IPS-NIHi11 (cell line): ENCODE measurements around the gene MRPL46.
A peak's percentile ranks its signal among the peaks of the same experiment; 100 is the strongest.
"Not testable (repeated sequence)": the region's sequence is repeated elsewhere in the genome, so short reads cannot be mapped to it uniquely, and the experiment has no call there.

Experiments
- DNase-seq: peaks from one replicate; pipeline ENCODE4 v3.0.0; 2012; ENCODE audit warnings: mixed read lengths, low spot score

MRPL46 gene

GRCh38 chr15:88477904-88478303 is 10.7 kb upstream of the MRPL46 start:
- DNase-seq: no peak

- no peak for DNase-seq
Observed at GRCh38 chr15:88477126-88477525, 9.9 kb upstream of the MRPL46 start.

- DNase-seq: peak; percentile 61
Observed at GRCh38 chr15:88476635-88477060, 9.5 kb upstream of the MRPL46 start.

GRCh38 chr15:88473661-88474293 is 6.6 kb upstream of the MRPL46 start:
- DNase-seq: not testable (repeated sequence)

GRCh38 chr15:88472225-88472624 is 5.0 kb upstream of the MRPL46 start:
- DNase-seq: no peak

- no peak for DNase-seq
Observed at GRCh38 chr15:88470625-88471372, 3.6 kb upstream of the MRPL46 start.

- no peak for DNase-seq
Observed at GRCh38 chr15:88469321-88469720, 2.1 kb upstream of the MRPL46 start.

- not testable (repeated sequence) for DNase-seq
Observed at GRCh38 chr15:88468721-88469120, 1.5 kb upstream of the MRPL46 start.

GRCh38 chr15:88467935-88468528 is 844 bp upstream of the MRPL46 start:
- peak; percentile 43 for DNase-seq

GRCh38 chr15:88465633-88466224 is 1.5 kb downstream of the MRPL46 start:
- no peak for DNase-seq

GRCh38 chr15:88463870-88464532 is 3.2 kb downstream of the MRPL46 start:
- DNase-seq: no peak

- no peak for DNase-seq
Observed at GRCh38 chr15:88456733-88457132, 10.5 kb downstream of the MRPL46 start.

GRCh38 chr15:88454867-88455810 is 12.0 kb downstream of the MRPL46 start:
- peak; percentile 82 for DNase-seq

- DNase-seq: no peak
Observed at GRCh38 chr15:88454236-88454635, 13.0 kb downstream of the MRPL46 start.

GRCh38 chr15:88453651-88454050 is 13.5 kb downstream of the MRPL46 start:
- DNase-seq: no peak

- peak; percentile 87 for DNase-seq
Observed at GRCh38 chr15:88450125-88450798, 16.9 kb downstream of the MRPL46 start.

GRCh38 chr15:88449581-88449980 is 17.6 kb downstream of the MRPL46 start:
- DNase-seq: no peak

GRCh38 chr15:88448991-88449461 is 18.2 kb downstream of the MRPL46 start:
- DNase-seq: no peak

GRCh38 chr15:88447741-88448140 is 19.4 kb downstream of the MRPL46 start:
- no peak for DNase-seq

GRCh38 chr15:88447206-88447605 is 20.0 kb downstream of the MRPL46 start:
- DNase-seq: no peak
